ENCODE data around the gene KCNC3. TPM values are rescaled to one million over a fixed set of nuclear protein-coding genes. Genes with fewer than 3 reads are reported as not detected.

KCNC3 gene
- total RNA-seq, 1 donor from 2014 or later, result not detected

- Histone ChIP-seq H3K4me3 (ENCODE audit: insufficient read depth, low read depth, low read length) (no peak overlapping the region), H3K9me3 (ENCODE audit: insufficient read depth, low read depth, low read length) (no peaks in the 10 kb centered on the region), H3K4me1 (ENCODE audit: insufficient read depth, low read length) (no peaks in the 10 kb centered on the region), H3K79me2 (ENCODE audit: insufficient read depth, low read length) (no peaks in the 10 kb centered on the region), H3K9ac (ENCODE audit: low read length) (no peak overlapping the region), H3K27ac (ENCODE audit: low read depth, low read length) (no peak overlapping the region), H4K20me1 (ENCODE audit: insufficient read depth, low read length) (no peaks in the 10 kb centered on the region), H3K36me3 (ENCODE audit: insufficient read depth, low read length) (no peaks in the 10 kb centered on the region), H3K4me2 (ENCODE audit: low read length) (no peak overlapping the region), H3K27me3 (ENCODE audit: insufficient read depth, low read length) (no peaks in the 10 kb centered on the region), H2AFZ (ENCODE audit: low read depth, low read length) (no peak overlapping the region)
- H3K4me3 Mint-ChIP-seq (ENCODE audit: unreplicated experiment), result no peak overlapping the region
- FAIRE-seq (no peak), DNase-seq (ENCODE audit: low read depth) (no peak)
- H3K27ac Mint-ChIP-seq (ENCODE audit: unreplicated experiment), result no peak overlapping the region
- H3K36me3 Mint-ChIP-seq (ENCODE audit: low read depth, unreplicated experiment), result no peaks in the 10 kb centered on the region
- H3K4me1 Mint-ChIP-seq (ENCODE audit: low read depth, unreplicated experiment), result no peaks in the 10 kb centered on the region
- H3K9me3 Mint-ChIP-seq (ENCODE audit: unreplicated experiment), result peaks cover 15% of the 10 kb centered on the region
- no peaks in the 10 kb centered on the region for H3K27me3 Mint-ChIP-seq (ENCODE audit: low read depth, unreplicated experiment)
- TF ChIP-seq CTCF (IDR thresholded peaks at IDR 0.05; ENCODE audit: insufficient read depth, low read depth, low read length), result no peak
- TF ChIP-seq EZH2 (IDR thresholded peaks at IDR 0.05; ENCODE audit: insufficient read depth, low read length), result no peak
Measured at GRCh38 chr19:50269653-50270052, 59.5 kb downstream of the KCNC3 start.

DNA sequence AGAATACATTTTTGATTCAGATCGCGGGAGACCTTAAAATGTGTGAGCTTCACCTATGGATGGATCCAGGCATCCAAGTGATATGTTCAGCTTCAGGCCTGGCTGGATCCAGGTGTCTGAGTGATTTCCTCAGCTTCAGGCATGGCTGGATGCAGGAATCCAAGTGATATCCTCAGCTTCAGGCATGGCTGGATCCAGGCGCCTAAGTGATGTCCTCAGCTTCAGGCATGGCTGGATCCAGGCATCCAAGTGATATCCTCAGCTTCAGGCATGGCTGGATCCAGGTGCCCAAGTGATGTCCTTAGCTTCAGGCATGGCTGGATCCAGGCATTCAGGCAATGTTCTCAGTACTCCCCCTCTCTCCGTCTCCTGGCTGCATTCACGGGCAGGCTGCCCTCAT, 60.7 kb downstream of the KCNC3 start:
- no peaks in the 10 kb centered on the region for H3K36me3 Mint-ChIP-seq (ENCODE audit: low read depth, unreplicated experiment)
- Histone ChIP-seq H3K27me3 (ENCODE audit: insufficient read depth, low read length) (no peaks in the 10 kb centered on the region), H3K4me2 (ENCODE audit: low read length) (no peak overlapping the region), H4K20me1 (ENCODE audit: insufficient read depth, low read length) (no peaks in the 10 kb centered on the region), H3K4me1 (ENCODE audit: insufficient read depth, low read length) (no peaks in the 10 kb centered on the region), H3K79me2 (ENCODE audit: insufficient read depth, low read length) (no peaks in the 10 kb centered on the region), H3K27ac (ENCODE audit: low read depth, low read length) (no peak overlapping the region), H3K9ac (ENCODE audit: low read length) (no peak overlapping the region), H3K36me3 (ENCODE audit: insufficient read depth, low read length) (no peaks in the 10 kb centered on the region), H3K9me3 (ENCODE audit: insufficient read depth, low read depth, low read length) (no peaks in the 10 kb centered on the region), H2AFZ (ENCODE audit: low read depth, low read length) (no peak overlapping the region), H3K4me3 (ENCODE audit: insufficient read depth, low read depth, low read length) (no peak overlapping the region)
- FAIRE-seq, result no peak
- no peak overlapping the region for H3K4me3 Mint-ChIP-seq (ENCODE audit: unreplicated experiment)
- no peaks in the 10 kb centered on the region for H3K4me1 Mint-ChIP-seq (ENCODE audit: low read depth, unreplicated experiment)
- no peaks in the 10 kb centered on the region for H3K27me3 Mint-ChIP-seq (ENCODE audit: low read depth, unreplicated experiment)
- TF ChIP-seq CTCF (IDR thresholded peaks at IDR 0.05; ENCODE audit: insufficient read depth, low read depth, low read length) (no peak), EZH2 (IDR thresholded peaks at IDR 0.05; ENCODE audit: insufficient read depth, low read length) (no peak)
- peaks cover 17% of the 10 kb centered on the region for H3K9me3 Mint-ChIP-seq (ENCODE audit: unreplicated experiment)
- H3K27ac Mint-ChIP-seq (ENCODE audit: unreplicated experiment), result no peak overlapping the region
- no peak for DNase-seq (ENCODE audit: low read depth)

GRCh38 chr19:50268041-50268440, 61.1 kb downstream of the KCNC3 start:
- Histone ChIP-seq H4K20me1 (ENCODE audit: insufficient read depth, low read length) (no peaks in the 10 kb centered on the region), H3K36me3 (ENCODE audit: insufficient read depth, low read length) (no peaks in the 10 kb centered on the region), H3K9ac (ENCODE audit: low read length) (no peak overlapping the region), H3K27me3 (ENCODE audit: insufficient read depth, low read length) (no peaks in the 10 kb centered on the region), H3K4me1 (ENCODE audit: insufficient read depth, low read length) (no peaks in the 10 kb centered on the region), H3K27ac (ENCODE audit: low read depth, low read length) (no peak overlapping the region), H3K79me2 (ENCODE audit: insufficient read depth, low read length) (no peaks in the 10 kb centered on the region), H3K4me2 (ENCODE audit: low read length) (no peak overlapping the region), H3K4me3 (ENCODE audit: insufficient read depth, low read depth, low read length) (no peak overlapping the region), H2AFZ (ENCODE audit: low read depth, low read length) (no peak overlapping the region), H3K9me3 (ENCODE audit: insufficient read depth, low read depth, low read length) (no peaks in the 10 kb centered on the region)
- DNase-seq (ENCODE audit: low read depth) (no peak), FAIRE-seq (no peak)
- H3K4me3 Mint-ChIP-seq (ENCODE audit: unreplicated experiment), result no peak overlapping the region
- H3K36me3 Mint-ChIP-seq (ENCODE audit: low read depth, unreplicated experiment), result no peaks in the 10 kb centered on the region
- TF ChIP-seq CTCF (IDR thresholded peaks at IDR 0.05; ENCODE audit: insufficient read depth, low read depth, low read length) (no peak), EZH2 (IDR thresholded peaks at IDR 0.05; ENCODE audit: insufficient read depth, low read length) (no peak)
- no peaks in the 10 kb centered on the region for H3K27me3 Mint-ChIP-seq (ENCODE audit: low read depth, unreplicated experiment)
- H3K27ac Mint-ChIP-seq (ENCODE audit: unreplicated experiment), result no peak overlapping the region
- peaks cover 17% of the 10 kb centered on the region for H3K9me3 Mint-ChIP-seq (ENCODE audit: unreplicated experiment)
- no peaks in the 10 kb centered on the region for H3K4me1 Mint-ChIP-seq (ENCODE audit: low read depth, unreplicated experiment)
